ENCODE data around the gene PLB1.

PLB1 gene, protein sequence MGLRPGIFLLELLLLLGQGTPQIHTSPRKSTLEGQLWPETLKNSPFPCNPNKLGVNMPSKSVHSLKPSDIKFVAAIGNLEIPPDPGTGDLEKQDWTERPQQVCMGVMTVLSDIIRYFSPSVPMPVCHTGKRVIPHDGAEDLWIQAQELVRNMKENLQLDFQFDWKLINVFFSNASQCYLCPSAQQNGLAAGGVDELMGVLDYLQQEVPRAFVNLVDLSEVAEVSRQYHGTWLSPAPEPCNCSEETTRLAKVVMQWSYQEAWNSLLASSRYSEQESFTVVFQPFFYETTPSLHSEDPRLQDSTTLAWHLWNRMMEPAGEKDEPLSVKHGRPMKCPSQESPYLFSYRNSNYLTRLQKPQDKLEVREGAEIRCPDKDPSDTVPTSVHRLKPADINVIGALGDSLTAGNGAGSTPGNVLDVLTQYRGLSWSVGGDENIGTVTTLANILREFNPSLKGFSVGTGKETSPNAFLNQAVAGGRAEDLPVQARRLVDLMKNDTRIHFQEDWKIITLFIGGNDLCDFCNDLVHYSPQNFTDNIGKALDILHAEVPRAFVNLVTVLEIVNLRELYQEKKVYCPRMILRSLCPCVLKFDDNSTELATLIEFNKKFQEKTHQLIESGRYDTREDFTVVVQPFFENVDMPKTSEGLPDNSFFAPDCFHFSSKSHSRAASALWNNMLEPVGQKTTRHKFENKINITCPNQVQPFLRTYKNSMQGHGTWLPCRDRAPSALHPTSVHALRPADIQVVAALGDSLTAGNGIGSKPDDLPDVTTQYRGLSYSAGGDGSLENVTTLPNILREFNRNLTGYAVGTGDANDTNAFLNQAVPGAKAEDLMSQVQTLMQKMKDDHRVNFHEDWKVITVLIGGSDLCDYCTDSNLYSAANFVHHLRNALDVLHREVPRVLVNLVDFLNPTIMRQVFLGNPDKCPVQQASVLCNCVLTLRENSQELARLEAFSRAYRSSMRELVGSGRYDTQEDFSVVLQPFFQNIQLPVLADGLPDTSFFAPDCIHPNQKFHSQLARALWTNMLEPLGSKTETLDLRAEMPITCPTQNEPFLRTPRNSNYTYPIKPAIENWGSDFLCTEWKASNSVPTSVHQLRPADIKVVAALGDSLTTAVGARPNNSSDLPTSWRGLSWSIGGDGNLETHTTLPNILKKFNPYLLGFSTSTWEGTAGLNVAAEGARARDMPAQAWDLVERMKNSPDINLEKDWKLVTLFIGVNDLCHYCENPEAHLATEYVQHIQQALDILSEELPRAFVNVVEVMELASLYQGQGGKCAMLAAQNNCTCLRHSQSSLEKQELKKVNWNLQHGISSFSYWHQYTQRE (N-terminal part only)

DNA sequence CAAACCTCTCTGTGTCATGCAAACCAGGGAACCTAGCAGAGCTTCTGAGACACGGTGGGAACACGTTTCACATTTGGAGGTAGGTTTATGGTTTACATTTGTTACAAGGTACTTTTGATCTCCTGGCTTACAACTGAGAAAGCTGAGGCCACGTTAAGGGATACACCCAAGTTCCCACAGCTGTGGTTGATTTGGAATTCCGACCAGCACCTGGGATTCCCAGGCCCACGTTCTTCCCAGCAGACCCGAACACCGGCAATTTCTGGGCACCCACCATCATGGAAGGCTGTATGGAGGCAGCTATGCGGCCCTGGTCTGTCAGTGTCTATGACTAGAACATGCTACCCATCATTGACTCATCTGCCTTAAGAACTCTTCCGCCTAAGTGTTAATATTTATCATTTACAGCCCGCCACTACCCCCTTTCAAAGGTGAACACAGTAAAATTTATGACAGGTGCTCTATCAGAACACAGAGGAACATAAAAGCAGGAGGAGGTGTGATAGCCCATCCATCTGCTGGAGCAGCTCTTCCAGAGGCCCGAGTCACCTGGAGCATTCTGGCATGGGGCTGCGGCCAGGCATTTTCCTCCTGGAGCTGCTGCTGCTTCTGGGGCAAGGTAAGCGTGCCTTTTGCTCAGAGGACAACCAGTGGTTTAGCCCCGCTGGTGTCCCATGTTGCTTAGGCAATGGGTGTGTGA, at the start of gene PLB1:
Gene PLB1 (plus strand): TSS at position 510 of the 700 bp plus-strand sequence. CDS start 55 bp downstream, at position 565.
- H3K36me3 ChIP-seq (ENCODE audit: control insufficient read depth, insufficient read depth, low read length) = no peaks in the 10 kb centered on the region
- peaks cover 4% of the 10 kb centered on the region for H3K4me1 ChIP-seq (ENCODE audit: control insufficient read depth, insufficient read depth, low read length)
- H3K9me3 ChIP-seq (ENCODE audit: control insufficient read depth, low read length) = no peaks in the 10 kb centered on the region
- H3K4me3 ChIP-seq (ENCODE audit: low read length) = no peak within 1 kb of the TSS
- H3K27me3 ChIP-seq (ENCODE audit: control insufficient read depth, insufficient read depth, low read length) = no peaks in the 10 kb centered on the region
- H3K9ac ChIP-seq (ENCODE audit: low read length) = no peak within 1 kb of the TSS

DNA sequence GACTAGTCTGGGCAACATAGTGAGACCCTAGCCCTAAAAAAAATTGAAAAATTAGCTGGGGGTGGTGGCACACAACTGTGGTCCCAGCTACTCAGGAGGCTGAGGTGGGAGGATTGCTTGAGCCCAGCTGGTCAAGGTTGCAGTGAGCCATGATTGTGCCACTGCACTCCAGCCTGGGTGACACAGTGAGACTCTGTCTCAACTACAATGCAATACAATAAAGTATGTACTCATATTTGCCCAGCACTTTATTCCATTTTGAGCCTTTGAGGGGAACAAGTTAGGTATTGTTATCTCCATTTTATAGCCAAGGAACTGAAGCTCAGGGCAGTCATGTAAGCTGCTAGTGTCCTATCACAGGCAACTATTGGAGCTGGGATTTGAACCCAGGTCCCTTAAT, 49.3 kb upstream of the PLB1 start:
- Histone ChIP-seq H3K9me3 (ENCODE audit: control insufficient read depth, low read length) (no peaks in the 10 kb centered on the region), H3K27me3 (ENCODE audit: control insufficient read depth, insufficient read depth, low read length) (no peaks in the 10 kb centered on the region), H3K4me1 (ENCODE audit: control insufficient read depth, insufficient read depth, low read length) (no peaks in the 10 kb centered on the region), H3K4me3 (ENCODE audit: low read length) (no peak overlapping the region), H3K9ac (ENCODE audit: low read length) (no peak overlapping the region), H3K36me3 (ENCODE audit: control insufficient read depth, insufficient read depth, low read length) (no peaks in the 10 kb centered on the region)

DNA sequence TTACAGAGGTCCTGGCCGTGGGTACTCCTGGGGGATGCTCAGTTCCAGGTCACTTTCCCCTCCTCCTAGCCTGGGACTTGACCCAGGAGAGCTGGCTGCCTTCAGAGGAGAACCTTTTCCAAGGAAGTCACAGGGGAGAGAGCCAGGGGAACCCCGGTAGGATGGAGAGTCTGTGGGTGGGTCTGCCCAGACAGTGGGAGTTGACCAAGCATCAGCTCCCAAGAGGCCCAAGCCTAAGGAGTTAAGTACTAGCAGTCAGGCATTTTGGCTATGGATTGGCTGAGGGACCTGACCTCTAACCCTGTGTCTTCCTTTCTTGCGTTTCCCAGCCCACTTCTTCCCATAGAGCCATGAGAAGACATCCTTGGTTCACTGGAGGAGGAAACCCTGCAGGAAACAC, 48.8 kb upstream of the PLB1 start:
- H3K9me3 ChIP-seq (ENCODE audit: control insufficient read depth, low read length) = no peaks in the 10 kb centered on the region
- H3K27me3 ChIP-seq (ENCODE audit: control insufficient read depth, insufficient read depth, low read length) = no peaks in the 10 kb centered on the region
- no peak overlapping the region for H3K9ac ChIP-seq (ENCODE audit: low read length)
- H3K4me3 ChIP-seq (ENCODE audit: low read length) = no peak overlapping the region
- no peaks in the 10 kb centered on the region for H3K4me1 ChIP-seq (ENCODE audit: control insufficient read depth, insufficient read depth, low read length)
- no peaks in the 10 kb centered on the region for H3K36me3 ChIP-seq (ENCODE audit: control insufficient read depth, insufficient read depth, low read length)

DNA sequence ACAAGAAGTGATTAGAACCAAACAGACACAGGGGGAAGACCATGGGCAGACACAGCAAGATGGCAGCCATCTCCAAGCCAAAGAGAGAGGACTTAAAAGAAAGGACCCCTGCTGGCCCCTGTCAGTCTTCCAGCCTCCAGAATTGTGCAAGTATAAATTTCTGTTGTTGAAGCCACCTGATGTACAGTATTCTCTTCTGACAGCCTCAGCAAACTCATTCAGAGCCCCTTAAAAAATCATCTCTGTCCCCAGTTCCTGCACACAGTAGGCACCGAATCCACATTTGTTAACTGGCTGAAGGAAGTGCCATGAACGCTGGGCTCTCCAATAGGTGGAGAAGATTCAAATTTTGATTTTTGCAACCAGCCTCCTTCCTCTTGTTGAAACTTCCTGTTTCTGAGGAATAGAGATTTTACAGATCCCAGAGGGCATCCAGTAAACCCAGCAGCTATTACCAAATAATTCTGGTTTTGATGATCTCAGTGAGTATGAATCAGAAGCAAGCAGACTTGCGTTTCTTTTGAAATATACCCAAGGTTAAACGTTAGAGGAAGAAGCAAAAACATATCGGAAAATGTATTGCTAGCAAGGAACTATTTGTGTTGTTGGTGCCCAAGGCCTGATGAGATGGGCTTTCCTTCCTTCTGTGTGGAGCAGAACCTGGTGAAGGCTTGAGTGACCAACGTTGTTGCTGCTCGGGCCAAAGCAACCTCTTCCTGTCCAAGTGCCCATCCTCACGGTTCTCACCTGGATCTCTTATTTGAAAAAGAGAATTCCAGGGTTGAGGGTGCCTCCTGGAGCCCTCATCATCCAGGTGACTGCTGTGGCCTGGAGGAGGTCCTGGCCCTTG, 47.7 kb upstream of the PLB1 start:
- peaks cover 6% of the 10 kb centered on the region for H3K4me1 ChIP-seq (ENCODE audit: control insufficient read depth, insufficient read depth, low read length)
- H3K9ac ChIP-seq (ENCODE audit: low read length) = no peak overlapping the region
- no peaks in the 10 kb centered on the region for H3K27me3 ChIP-seq (ENCODE audit: control insufficient read depth, insufficient read depth, low read length)
- H3K9me3 ChIP-seq (ENCODE audit: control insufficient read depth, low read length) = no peaks in the 10 kb centered on the region
- no peak overlapping the region for H3K4me3 ChIP-seq (ENCODE audit: low read length)
- H3K36me3 ChIP-seq (ENCODE audit: control insufficient read depth, insufficient read depth, low read length) = no peaks in the 10 kb centered on the region

DNA sequence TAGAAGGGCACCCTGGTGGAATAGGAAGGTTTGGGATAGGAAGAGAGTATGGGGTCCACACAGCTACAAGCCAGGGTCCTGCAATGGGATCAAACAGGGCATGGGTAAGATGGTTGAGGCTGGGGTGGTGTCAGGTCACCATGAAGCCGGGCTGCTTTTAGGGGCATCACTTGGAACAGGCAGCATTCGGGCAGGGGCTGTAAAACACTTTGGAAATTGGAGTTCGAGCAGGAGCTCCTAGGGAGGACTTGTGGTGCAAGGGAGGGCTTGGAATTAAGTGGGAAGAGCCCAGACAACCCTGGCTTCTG, 47.1 kb upstream of the PLB1 start:
- no peaks in the 10 kb centered on the region for H3K27me3 ChIP-seq (ENCODE audit: control insufficient read depth, insufficient read depth, low read length)
- H3K36me3 ChIP-seq (ENCODE audit: control insufficient read depth, insufficient read depth, low read length) = no peaks in the 10 kb centered on the region
- H3K4me1 ChIP-seq (ENCODE audit: control insufficient read depth, insufficient read depth, low read length) = peaks cover 6% of the 10 kb centered on the region
- H3K4me3 ChIP-seq (ENCODE audit: low read length) = no peak overlapping the region
- no peaks in the 10 kb centered on the region for H3K9me3 ChIP-seq (ENCODE audit: control insufficient read depth, low read length)
- no peak overlapping the region for H3K9ac ChIP-seq (ENCODE audit: low read length)

DNA sequence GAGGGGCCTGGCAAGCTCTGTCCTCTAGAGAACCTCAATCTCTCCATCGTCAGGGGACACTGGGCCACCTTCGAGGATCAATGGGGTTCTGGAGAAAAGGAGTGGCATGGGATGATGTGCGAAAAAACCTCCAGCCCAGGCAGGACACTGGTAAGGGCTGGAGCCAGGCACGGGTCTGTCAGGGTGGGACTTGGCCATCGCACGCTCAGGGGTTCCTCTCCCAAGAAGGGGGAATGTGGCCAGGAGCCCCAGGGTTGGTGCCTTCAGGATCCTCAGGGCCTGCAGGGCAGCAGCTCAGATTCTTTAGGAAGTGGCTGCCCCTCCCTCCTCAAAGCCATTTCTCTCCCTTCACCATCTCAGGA, 46.8 kb upstream of the PLB1 start:
- no peak overlapping the region for H3K9ac ChIP-seq (ENCODE audit: low read length)
- H3K36me3 ChIP-seq (ENCODE audit: control insufficient read depth, insufficient read depth, low read length) = no peaks in the 10 kb centered on the region
- H3K4me1 ChIP-seq (ENCODE audit: control insufficient read depth, insufficient read depth, low read length) = peaks cover 6% of the 10 kb centered on the region
- no peaks in the 10 kb centered on the region for H3K9me3 ChIP-seq (ENCODE audit: control insufficient read depth, low read length)
- H3K27me3 ChIP-seq (ENCODE audit: control insufficient read depth, insufficient read depth, low read length) = no peaks in the 10 kb centered on the region
- H3K4me3 ChIP-seq (ENCODE audit: low read length) = no peak overlapping the region

DNA sequence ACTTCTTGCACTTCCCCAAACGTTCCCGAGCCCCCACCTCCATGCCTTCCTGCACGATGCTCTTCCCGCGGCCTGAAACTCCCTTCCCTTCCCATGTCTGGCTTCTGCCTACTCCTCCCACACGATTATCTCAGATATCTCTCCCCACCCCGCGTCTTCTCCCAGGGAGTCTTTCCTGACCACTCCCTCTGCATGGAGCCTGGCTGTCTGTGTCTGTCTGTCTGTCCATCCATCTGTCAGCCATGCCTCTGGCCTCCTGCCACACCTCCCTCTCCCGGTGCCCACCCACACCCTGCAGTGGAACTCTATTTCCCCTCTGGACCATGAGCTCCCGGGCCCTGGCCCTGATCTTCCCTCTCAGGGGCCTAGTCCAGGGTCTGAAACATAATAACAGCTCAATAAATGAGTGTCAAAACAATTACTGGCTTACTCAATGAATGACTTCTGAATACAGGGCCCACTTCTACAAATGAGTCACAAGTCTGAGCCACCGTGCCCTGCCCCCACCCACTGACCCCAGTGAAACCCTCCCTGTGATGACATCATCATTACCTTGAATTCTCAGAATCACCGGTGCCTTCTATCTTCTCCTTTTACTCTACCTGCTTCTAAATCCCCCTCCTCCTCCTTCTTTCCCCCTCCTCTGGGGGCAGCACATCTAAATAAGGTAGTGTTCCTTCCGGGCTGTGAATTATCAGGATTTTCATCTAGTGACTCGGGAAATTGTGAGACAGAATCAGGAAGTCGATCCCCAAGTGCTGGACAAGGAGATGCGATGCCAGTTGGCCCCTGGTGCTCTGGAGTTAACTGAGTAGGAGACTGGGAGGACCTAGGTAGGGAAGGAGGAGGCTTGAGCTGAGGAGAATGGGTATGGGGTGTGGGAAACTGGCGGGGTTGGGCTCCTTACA, 46.1 kb upstream of the PLB1 start:
- Histone ChIP-seq H3K36me3 (ENCODE audit: control insufficient read depth, insufficient read depth, low read length) (no peaks in the 10 kb centered on the region), H3K27me3 (ENCODE audit: control insufficient read depth, insufficient read depth, low read length) (no peaks in the 10 kb centered on the region), H3K9ac (ENCODE audit: low read length) (no peak overlapping the region), H3K9me3 (ENCODE audit: control insufficient read depth, low read length) (no peaks in the 10 kb centered on the region), H3K4me3 (ENCODE audit: low read length) (no peak overlapping the region), H3K4me1 (ENCODE audit: control insufficient read depth, insufficient read depth, low read length) (peaks cover 6% of the 10 kb centered on the region)

DNA sequence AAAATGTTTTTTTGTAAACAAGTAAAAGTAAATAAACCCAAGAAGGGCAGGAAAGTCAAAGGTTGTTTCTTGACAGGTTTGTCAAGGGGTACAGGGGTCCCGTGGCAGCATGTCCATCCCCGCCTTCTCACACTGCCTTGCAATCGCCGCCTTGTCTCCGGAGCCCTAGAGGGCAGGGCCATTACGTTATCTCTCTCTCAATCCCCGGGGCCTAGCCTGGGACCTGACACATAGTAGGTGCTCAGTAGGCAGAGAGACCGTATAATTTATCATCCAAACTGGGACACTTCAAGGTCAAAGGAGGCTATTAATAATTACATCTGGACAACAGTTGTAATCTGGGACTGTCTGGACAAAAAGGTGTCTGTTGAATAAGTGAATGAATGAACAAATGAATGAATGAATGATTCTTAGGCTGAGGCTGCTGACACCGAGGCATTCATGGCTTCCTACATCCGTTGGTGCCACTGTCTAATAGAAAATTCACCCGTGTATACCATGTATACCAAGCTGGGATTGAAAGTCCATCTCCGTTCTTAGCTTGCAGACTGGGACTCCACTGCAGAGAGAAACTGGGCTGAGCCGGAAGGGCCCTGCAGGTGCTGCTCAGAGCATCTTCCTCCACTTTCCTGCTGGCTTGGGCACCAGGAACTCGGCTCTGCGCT, 44.8 kb upstream of the PLB1 start:
- Histone ChIP-seq H3K9me3 (ENCODE audit: control insufficient read depth, low read length) (no peaks in the 10 kb centered on the region), H3K36me3 (ENCODE audit: control insufficient read depth, insufficient read depth, low read length) (no peaks in the 10 kb centered on the region), H3K4me3 (ENCODE audit: low read length) (no peak overlapping the region), H3K27me3 (ENCODE audit: control insufficient read depth, insufficient read depth, low read length) (no peaks in the 10 kb centered on the region), H3K9ac (ENCODE audit: low read length) (no peak overlapping the region), H3K4me1 (ENCODE audit: control insufficient read depth, insufficient read depth, low read length) (peaks cover 6% of the 10 kb centered on the region)

DNA sequence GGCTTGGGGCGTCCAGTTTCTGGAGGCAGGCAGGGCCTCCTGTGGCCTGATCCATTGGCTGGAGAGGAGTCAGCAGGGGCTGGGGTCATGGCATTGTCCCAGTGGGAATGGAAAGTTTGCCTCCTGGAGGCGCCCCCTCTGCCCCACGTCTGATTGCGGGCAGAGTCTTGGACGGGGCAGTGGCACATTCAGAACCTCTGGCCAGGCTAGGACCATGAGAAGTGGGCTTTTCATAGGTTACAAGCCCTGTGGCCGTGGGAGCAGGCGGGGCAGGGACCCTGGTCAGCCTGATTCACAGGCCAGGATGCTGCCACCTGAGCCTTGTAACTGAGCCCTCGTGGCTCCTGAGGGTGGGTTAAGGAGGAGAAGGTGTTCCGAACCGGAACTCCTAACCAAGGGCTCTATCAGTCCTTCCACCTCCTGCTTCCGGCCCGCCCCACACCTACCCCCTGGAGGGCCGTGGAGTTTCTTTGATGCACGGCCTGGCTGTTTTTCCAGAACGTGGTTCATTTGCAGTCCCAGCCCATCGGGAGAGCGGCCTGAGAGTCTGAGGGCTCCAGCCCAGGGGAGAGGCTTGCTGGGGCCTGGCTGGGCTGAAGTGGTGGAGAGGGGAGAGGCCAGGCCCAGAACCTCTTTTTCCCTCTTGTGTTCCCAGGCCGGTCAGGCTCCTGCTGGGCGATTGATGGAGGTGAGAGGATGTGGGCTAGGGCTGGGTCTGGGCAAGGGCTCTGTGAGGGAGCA, 43.9 kb upstream of the PLB1 start:
- H3K4me1 ChIP-seq (ENCODE audit: control insufficient read depth, insufficient read depth, low read length) = peaks cover 6% of the 10 kb centered on the region
- H3K4me3 ChIP-seq (ENCODE audit: low read length) = no peak overlapping the region
- no peaks in the 10 kb centered on the region for H3K27me3 ChIP-seq (ENCODE audit: control insufficient read depth, insufficient read depth, low read length)
- no peaks in the 10 kb centered on the region for H3K36me3 ChIP-seq (ENCODE audit: control insufficient read depth, insufficient read depth, low read length)
- no peak overlapping the region for H3K9ac ChIP-seq (ENCODE audit: low read length)
- H3K9me3 ChIP-seq (ENCODE audit: control insufficient read depth, low read length) = no peaks in the 10 kb centered on the region

All from mucosa of stomach (tissue), 1 donor.